ENCODE results near the gene CACNA1C.

Gene CACNA1C

GRCh38 chr12:2286047-2286446 lies 233.3 kb downstream of the CACNA1C start:
- DNase-seq, result no peak

GRCh38 chr12:2286461-2287131 lies 233.8 kb downstream of the CACNA1C start:
- no peak for DNase-seq

DNA sequence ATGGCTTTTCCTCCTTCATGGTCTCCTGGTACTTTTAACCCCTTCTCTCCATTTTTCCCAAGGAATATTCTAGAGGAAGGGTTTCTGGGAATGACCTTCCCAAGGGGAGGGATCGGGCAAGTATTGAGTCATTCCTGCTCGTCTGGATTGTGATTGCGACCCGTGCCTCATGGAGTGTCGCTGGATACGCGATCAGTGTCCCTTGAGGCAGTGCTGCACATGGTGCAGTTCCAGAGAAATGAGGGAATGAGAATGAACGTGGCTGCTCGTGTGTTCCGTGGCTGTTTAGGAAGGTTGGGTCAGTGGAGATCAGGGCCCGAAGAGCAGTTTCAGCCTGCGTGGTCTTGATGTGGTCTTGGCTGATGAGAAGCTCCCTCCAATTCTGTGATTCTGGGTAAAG lies 234.4 kb downstream of the CACNA1C start:
- no peak for DNase-seq

GRCh38 chr12:2287589-2287988 lies 234.8 kb downstream of the CACNA1C start:
- DNase-seq, result no peak

DNA sequence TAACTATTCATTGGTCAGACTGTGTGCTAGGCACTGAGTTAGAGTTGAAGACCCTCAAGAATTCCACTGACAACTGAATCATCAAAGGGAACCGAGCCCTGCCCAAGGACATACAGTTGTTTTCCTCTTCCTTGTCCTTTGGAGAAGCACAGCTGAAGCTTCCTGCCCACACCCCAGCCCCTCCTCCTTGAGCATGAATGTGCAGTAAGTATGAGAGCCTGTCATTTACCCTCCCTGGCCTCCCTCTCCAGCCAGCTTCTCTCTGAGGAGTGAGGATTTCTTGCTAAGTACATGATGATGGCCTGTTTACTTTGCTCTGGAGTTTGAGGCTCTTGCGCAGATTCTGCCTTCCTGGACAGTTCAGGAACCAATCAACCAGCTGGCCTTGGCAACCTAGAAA lies 235.2 kb downstream of the CACNA1C start:
- DNase-seq, result no peak

GRCh38 chr12:2288471-2288870 lies 235.7 kb downstream of the CACNA1C start:
- DNase-seq, result no peak

DNA sequence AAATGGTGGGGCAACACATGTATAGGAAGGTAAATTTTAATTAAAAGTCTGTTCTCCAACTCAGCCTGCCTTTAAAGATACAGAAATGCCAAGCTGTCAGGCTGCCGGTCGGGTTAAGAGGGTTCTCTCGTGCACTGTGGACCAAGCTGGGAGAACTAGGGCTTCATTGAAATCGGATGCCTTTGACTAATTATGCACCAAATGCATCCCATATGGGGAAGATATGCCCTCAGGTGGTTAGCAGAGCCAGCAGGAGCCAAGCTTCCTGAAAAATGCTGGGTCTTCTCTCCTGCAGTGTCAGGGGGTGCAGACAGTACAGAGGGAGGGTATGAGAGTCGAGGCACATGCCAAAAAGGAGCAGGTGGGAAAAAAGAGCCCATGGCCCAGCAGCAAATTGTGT lies 236.1 kb downstream of the CACNA1C start:
- DNase-seq, result no peak

- no peak for DNase-seq
These were observed 236.7 kb downstream of the CACNA1C start for GRCh38 chr12:2289525-2289924.

- no peak for DNase-seq
These were observed 237.3 kb downstream of the CACNA1C start for GRCh38 chr12:2290091-2290490.

DNA sequence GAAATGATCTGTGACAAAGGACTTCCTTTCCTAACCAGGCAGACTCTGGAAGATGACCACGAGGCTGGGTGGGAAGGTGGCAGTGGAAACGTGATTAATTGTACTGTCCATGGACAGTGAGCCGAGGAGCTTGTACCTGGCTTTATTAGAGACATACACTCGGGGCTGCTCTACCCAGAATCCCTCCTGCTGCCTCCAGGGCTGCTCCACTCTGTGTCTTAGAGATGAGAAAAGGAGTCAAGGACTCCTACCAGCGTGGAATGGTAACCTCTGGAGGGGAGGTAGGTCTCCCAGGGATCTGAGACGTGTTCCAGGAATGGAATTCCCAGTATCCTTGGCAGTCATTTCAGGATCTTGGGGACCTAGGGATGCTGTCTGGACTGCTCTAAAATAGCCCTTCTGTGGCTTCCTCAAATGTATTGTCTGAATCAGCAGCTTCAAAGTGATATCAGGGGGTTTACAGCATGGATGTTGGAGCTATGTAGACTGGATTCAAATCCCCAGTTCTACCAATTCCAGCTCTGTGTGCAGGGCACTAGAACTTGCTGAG lies 237.8 kb downstream of the CACNA1C start:
- no peak for DNase-seq

DNA sequence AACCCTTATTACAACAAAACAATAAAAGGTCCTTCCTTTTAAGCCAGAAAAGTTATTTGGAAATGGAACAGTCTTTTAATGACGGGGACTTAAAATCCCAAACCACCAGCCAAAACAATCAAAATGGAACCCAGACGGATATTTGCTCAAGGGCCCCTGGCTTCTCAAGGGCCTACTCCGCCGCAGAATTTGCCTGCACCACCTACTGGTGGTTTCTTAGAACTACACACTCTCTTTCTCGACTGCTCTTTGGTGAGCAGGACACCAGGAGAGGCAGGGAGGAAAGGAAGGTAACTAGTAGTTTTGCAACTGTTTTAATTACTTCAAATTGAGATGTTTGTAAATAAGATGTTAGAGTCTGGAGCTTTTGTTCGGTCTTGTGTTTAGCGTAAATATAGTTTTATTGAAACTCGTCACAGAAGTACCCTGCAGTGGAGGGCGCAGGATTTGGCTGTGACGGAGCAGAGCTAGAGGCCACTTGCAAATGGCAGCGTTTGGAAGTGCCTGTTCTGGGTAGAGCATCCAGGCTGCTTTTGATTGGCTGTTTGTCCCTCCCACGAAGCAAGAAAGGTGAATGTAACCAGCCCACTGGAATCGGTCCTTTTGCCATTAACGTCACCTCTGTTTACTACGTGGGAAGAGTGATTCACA lies 238.5 kb downstream of the CACNA1C start:
- peak; percentile 42 for DNase-seq

DNA sequence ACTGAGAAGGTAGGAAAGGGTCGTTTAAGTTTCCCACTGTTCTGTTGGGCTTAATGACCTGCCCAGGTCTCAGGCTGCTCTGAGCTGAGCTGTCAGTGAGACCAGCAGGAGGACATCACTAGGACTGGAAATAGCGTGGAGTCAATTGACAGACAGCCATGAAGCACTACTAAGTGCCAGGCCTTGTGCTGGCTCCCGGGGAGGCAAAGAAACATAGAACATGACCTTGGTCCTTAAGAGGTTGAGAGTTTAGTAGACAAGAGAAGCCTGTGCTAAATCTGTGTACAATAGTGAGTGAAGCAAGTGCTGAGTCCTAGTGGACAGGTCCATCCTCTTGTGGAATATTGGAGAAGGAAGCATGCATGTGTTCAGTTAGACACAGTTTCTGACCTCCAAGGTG lies 239.2 kb downstream of the CACNA1C start:
- DNase-seq, result no peak

- no peak for DNase-seq
These were observed 239.8 kb downstream of the CACNA1C start for GRCh38 chr12:2292560-2292959.

- no peak for DNase-seq
These were observed 242.1 kb downstream of the CACNA1C start for GRCh38 chr12:2294651-2295475.

GRCh38 chr12:2295941-2296461 lies 243.2 kb downstream of the CACNA1C start:
- no peak for DNase-seq

- no peak for DNase-seq
These were observed 244.2 kb downstream of the CACNA1C start for GRCh38 chr12:2297004-2297403.

- DNase-seq, result no peak
These were observed 244.9 kb downstream of the CACNA1C start for GRCh38 chr12:2297658-2298057.

DNA sequence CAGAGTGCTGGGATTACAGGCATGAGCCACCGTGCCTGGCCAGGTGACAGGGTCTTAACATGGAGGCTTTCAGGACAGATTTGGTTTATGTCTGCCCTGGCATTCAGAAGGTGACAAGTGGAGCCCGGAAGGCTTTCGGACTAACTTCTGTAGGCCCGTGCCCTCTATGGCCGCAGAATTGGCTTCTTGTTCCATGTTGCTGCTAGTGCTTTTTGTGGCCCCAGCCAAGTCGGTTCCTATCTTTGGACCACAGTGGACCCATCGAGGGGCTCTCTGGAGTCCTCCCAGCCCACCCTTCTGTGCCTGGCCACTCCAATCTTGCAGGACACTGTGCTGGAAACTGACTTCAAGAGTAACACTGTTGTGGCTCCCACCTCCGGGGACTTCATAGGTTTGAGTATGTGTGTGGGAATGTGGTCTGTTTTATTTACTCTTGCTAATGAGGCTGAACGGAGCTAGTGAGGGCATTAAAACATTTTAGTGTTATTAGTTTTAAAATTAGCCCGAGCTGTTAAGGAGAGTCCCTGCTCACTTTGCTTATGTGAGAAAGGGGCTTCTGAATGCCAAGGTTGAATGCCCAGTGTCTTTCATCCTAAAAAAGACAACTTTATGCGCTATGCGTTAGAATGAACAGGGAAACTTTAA lies 245.9 kb downstream of the CACNA1C start:
- DNase-seq, result no peak

GRCh38 chr12:2299206-2299605 lies 246.4 kb downstream of the CACNA1C start:
- DNase-seq, result peak; percentile 12

- DNase-seq, result no peak
These were observed 247.4 kb downstream of the CACNA1C start for GRCh38 chr12:2300168-2300567.

DNA sequence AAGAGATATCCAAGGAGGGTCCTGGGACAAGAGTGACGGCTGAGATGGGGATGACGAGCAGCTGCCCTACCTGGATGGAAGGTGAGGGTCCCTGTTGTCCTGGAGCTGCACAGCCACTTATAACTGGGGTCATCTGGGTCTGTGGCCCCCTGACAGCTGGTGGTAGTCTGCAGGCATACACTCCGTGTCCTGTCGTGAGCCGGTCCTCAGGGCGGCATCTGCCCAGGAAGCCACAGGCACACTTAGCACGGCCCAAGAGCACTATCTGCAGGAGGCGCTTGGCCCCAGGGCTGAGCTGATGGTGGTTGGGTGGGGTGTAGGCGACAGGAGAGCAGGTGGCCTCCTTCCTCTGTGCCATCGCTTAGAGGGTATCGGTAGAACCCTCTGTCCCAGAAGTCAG lies 248.1 kb downstream of the CACNA1C start:
- DNase-seq, result no peak

- no peak for DNase-seq
These were observed 249.0 kb downstream of the CACNA1C start for GRCh38 chr12:2301531-2302461.

Measured in stimulated activated CD4-positive, alpha-beta T cell treated with anti-CD3 and anti-CD28 coated beads, Interleukin-15, amount 100 ng/mL, for 24 hours (primary cell).